Epithelial cell of proximal tubule (primary cell): ENCODE results near the gene FCHO2. TPM values are rescaled to one million over a fixed set of nuclear protein-coding genes. Genes with fewer than 3 reads are reported as not detected.

ENCODE experiments used
- DNase-seq: peaks from one replicate; pipeline ENCODE4 v3.0.0-alpha.2; 2011; ENCODE audit warnings: low read depth
- H3K4me3 ChIP-seq: 2 replicates; pipeline ENCODE4 v1.5.1; 2011; ENCODE audit warnings: low read depth, mild to moderate bottlenecking, low read length
- total RNA-seq: library from RNA; depleted of rRNA; stranded (reverse); fragments of >200 nt; gene quantifications from 2 replicates; pipeline ENCODE4 v1.2.3, GENCODE V29; 2015
- TF ChIP-seq, protein P1 (sequence below): conservative IDR thresholded peaks from 2 replicates; pipeline ENCODE4 v1.5.1; 2012; ENCODE audit warnings: low read depth, mild to moderate bottlenecking, low read length

Gene FCHO2
- total RNA-seq, 1 donor from 2014 or later = 5.5 TPM

GRCh38 chr5:73030995-73031394 lies 75.2 kb downstream of the FCHO2 start:
- DNase-seq = peak; percentile 50
- TF ChIP-seq, protein P1, sequence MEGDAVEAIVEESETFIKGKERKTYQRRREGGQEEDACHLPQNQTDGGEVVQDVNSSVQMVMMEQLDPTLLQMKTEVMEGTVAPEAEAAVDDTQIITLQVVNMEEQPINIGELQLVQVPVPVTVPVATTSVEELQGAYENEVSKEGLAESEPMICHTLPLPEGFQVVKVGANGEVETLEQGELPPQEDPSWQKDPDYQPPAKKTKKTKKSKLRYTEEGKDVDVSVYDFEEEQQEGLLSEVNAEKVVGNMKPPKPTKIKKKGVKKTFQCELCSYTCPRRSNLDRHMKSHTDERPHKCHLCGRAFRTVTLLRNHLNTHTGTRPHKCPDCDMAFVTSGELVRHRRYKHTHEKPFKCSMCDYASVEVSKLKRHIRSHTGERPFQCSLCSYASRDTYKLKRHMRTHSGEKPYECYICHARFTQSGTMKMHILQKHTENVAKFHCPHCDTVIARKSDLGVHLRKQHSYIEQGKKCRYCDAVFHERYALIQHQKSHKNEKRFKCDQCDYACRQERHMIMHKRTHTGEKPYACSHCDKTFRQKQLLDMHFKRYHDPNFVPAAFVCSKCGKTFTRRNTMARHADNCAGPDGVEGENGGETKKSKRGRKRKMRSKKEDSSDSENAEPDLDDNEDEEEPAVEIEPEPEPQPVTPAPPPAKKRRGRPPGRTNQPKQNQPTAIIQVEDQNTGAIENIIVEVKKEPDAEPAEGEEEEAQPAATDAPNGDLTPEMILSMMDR = no peak
- H3K4me3 ChIP-seq = no peak overlapping the region

GRCh38 chr5:73031839-73032238 lies 76.0 kb downstream of the FCHO2 start:
- DNase-seq = peak; percentile 12
- no peak overlapping the region for H3K4me3 ChIP-seq
- TF ChIP-seq, protein P1 = no peak

- TF ChIP-seq, protein P1 = no peak
- H3K4me3 ChIP-seq = no peak overlapping the region
- no peak for DNase-seq
These were observed 76.8 kb downstream of the FCHO2 start for GRCh38 chr5:73032635-73033034.

DNA sequence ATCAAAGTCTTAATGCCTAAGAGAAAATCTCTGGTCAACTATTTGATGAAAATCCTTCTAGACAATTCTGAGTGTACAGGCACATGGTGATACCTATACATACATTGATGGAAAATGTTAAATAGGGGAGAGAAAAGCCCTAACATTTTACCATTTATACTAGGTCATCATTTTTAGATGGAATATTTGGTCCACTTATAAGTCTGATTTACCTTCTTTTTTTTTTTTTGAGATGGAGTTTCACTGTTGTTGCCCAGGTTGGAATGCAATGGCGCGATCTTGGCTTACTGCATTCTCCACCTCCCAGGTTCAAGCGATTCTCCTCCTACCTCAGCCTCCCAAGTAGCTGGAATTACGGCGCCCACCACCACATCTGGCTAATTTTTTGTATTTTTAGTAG lies 81.7 kb downstream of the FCHO2 start:
- TF ChIP-seq, protein P1 = no peak
- H3K4me3 ChIP-seq = no peak overlapping the region

DNA sequence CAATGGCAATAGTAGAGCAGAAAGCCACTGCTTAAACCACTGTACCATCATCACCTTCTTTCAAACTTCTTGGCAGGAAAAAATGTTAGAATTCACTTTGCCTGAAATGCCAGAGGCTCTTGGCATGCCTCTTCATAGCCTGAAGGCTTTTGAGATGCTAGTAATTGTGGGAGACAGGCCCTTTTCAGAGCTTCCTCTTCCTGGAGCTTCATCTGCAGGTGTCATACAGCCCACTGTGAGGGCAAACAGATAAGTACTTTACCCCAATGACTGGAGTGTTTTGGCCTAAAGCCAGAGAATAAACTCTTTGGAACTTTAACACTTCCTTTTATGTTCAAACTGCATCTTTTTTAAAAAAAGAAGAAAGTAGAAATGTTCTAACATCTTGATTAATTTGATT lies 83.2 kb downstream of the FCHO2 start:
- no peak for DNase-seq
- TF ChIP-seq, protein P1 = no peak
- H3K4me3 ChIP-seq = no peak overlapping the region

More for the DNA sequence above, 81.7 kb downstream of the FCHO2 start:
- no peak for DNase-seq

DNA sequence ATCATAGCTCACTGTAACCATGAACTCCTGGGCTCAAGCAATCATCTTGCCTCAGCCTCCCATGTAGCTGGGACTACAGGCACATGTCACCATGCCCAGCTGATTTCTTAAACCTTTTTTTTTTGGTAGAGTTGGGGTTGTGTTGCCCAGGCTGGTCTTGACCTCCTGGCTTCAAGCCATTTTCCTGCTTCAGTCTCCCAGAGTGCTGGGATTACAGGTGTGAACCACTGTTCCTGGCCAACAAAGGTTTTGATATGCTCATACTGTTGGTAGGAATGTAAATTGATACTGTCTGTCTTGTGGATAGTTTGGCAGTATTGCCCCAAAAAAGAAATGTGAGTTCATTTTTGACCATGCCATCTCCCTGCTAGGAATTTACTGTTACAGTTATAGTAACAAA lies 87.2 kb downstream of the FCHO2 start:
- no peak for DNase-seq
- TF ChIP-seq, protein P1 = no peak
- no peak overlapping the region for H3K4me3 ChIP-seq

DNA sequence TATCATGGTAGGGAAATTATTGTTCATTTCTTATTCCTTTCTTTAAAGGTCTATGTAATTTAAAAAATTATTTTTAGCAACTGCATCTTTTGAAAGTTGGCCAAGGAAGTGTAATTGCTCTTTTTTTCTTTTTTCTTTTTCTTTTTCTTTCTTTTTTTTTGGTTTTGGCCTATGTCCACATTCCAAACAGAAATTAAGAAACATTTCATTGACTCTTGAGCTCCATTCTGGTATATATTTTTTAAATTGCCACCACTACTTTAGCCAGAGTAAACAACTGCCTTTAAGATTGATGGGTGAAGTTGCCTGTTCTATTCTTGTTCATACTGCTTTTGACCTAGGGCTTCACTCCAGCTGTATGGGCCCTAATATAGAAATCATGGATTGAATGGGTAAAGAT lies 88.7 kb downstream of the FCHO2 start:
- H3K4me3 ChIP-seq = no peak overlapping the region
- TF ChIP-seq, protein P1 = no peak
- no peak for DNase-seq
